Right atrium auricular region (tissue), 2 donors: Measurements from ENCODE around the gene HRC. TPM values are rescaled to one million over a fixed set of nuclear protein-coding genes. Genes with fewer than 3 reads are reported as not detected.
"Not testable (repeated sequence)": the region's sequence is repeated elsewhere in the genome, so short reads cannot be mapped to it uniquely, and the experiment has no call there.

Experiments used
- DNase-seq: peaks from one replicate; pipeline ENCODE4 v3.0.0-alpha.2; 2019; ENCODE audit warnings: low spot score
- H3K27ac ChIP-seq, 2 donors: fragments of 200-600 bp; sonication (generic); 1 replicate in 1 of 2; 2 replicates in 1 of 2; pipeline ENCODE4 v1.5.1; 2016 to 2019
- H3K27me3 ChIP-seq, 2 donors: fragments of 200-600 bp; sonication (generic); one replicate each; pipeline versions ENCODE4 v1.5.1 to v1.6.0; 2017 to 2019
- H3K36me3 ChIP-seq: fragments of 200-600 bp; sonication (generic); one replicate; pipeline ENCODE4 v1.5.1; 2016
- H3K4me1 ChIP-seq, 2 donors: fragments of 200-600 bp; sonication (generic); one replicate each; pipeline versions ENCODE4 v1.5.1 to v1.6.0; 2017 to 2019
- H3K4me3 ChIP-seq, 2 donors: fragments of 200-600 bp; sonication (generic); 1 replicate in 1 of 2; 2 replicates in 1 of 2; pipeline ENCODE4 v1.5.1; 2017 to 2019; ENCODE audit warnings: mild to moderate bottlenecking in 1 of 2, moderate library complexity in 1 of 2
- H3K9me3 ChIP-seq, 2 donors: fragments of 200-600 bp; sonication (generic); one replicate each; pipeline ENCODE4 v1.5.1; 2019
- CTCF ChIP-seq, 2 donors: fragments of 200-600 bp; sonication (generic); IDR thresholded peaks; one replicate each; pipeline ENCODE4 v1.5.1; 2019; ENCODE audit warnings: antibody characterized with exemption in 2 of 2
- total RNA-seq, 2 donors: library from RNA; depleted of rRNA; stranded (reverse); fragments of >200 nt; gene quantifications; one replicate each; pipeline ENCODE4 v1.1.0, GENCODE V29; 2016

Gene HRC
- total RNA-seq, 2 donors from 2014 or later, result 558 to 1,164 TPM

GRCh38 chr19:49150944-49151243 is 4.3 kb downstream of the HRC start:
- Histone ChIP-seq H3K4me3 (peak overlapping the region; percentile 72 to 76), H3K9me3 (no peaks in the 10 kb centered on the region), H3K36me3 (no peaks in the 10 kb centered on the region), H3K27me3 (no peaks in the 10 kb centered on the region), H3K4me1 (peaks cover 0 to 45% of the 10 kb centered on the region in 2 donors), H3K27ac (peak overlapping the region; percentile 96)
- DNase-seq, result no peak
- TF ChIP-seq CTCF (IDR thresholded peaks at IDR 0.05), result no peak

GRCh38 chr19:49150106-49150943 is 4.9 kb downstream of the HRC start:
- H3K36me3 ChIP-seq, result no peaks in the 10 kb centered on the region
- no peaks in the 10 kb centered on the region for H3K9me3 ChIP-seq
- H3K4me1 ChIP-seq, result peaks cover 0 to 51% of the 10 kb centered on the region in 2 donors
- peak; percentile 83 for DNase-seq
- no peaks in the 10 kb centered on the region for H3K27me3 ChIP-seq
- peak overlapping the region; percentile 96 for H3K27ac ChIP-seq
- TF ChIP-seq CTCF (IDR thresholded peaks at IDR 0.05), result no peak
- peak overlapping the region; percentile 72 to 76 for H3K4me3 ChIP-seq

GRCh38 chr19:49149652-49150105 is 5.5 kb downstream of the HRC start:
- no peaks in the 10 kb centered on the region for H3K27me3 ChIP-seq
- H3K4me1 ChIP-seq, result peaks cover 0 to 51% of the 10 kb centered on the region in 2 donors
- H3K27ac ChIP-seq, result peak overlapping the region; percentile 96
- H3K9me3 ChIP-seq, result no peaks in the 10 kb centered on the region
- DNase-seq, result peak; percentile 84
- H3K36me3 ChIP-seq, result no peaks in the 10 kb centered on the region
- no peak for TF ChIP-seq CTCF (IDR thresholded peaks at IDR 0.05)
- H3K4me3 ChIP-seq, result peak overlapping the region; percentile 72 to 76

GRCh38 chr19:49148784-49149651 is 6.2 kb downstream of the HRC start:
- TF ChIP-seq CTCF (IDR thresholded peaks at IDR 0.05), result no peak
- Histone ChIP-seq H3K27ac (peak overlapping the region; percentile 96), H3K9me3 (no peaks in the 10 kb centered on the region), H3K4me1 (peaks cover 0 to 51% of the 10 kb centered on the region in 2 donors), H3K27me3 (no peaks in the 10 kb centered on the region), H3K4me3 (peak overlapping the region; percentile 72 to 76), H3K36me3 (no peaks in the 10 kb centered on the region)
- DNase-seq, result peak; percentile 98

- Histone ChIP-seq H3K4me1 (peaks cover 0 to 51% of the 10 kb centered on the region in 2 donors), H3K36me3 (no peaks in the 10 kb centered on the region), H3K9me3 (no peaks in the 10 kb centered on the region), H3K27me3 (no peaks in the 10 kb centered on the region), H3K4me3 (peak overlapping the region; percentile 24 to 76), H3K27ac (peak overlapping the region; percentile 96)
- no peak for DNase-seq
- TF ChIP-seq CTCF (IDR thresholded peaks at IDR 0.05), result no peak
Measured at GRCh38 chr19:49148044-49148682, 7.0 kb downstream of the HRC start.

- Histone ChIP-seq H3K4me3 (peak overlapping the region; percentile 6 to 37), H3K4me1 (peaks cover 0 to 50% of the 10 kb centered on the region in 2 donors)
- not testable (repeated sequence) for H3K27ac ChIP-seq, H3K36me3 ChIP-seq, H3K27me3 ChIP-seq, H3K9me3 ChIP-seq, DNase-seq
Measured at GRCh38 chr19:49146408-49146770, 8.8 kb downstream of the HRC start.
